NCI-H748 (cell line): Measurements from ENCODE around the gene TM2D3.
A peak's percentile ranks its signal among the peaks of the same experiment; 100 is the strongest.
"Not testable (repeated sequence)": the region's sequence is repeated elsewhere in the genome, so short reads cannot be mapped to it uniquely, and the experiment has no call there.

ENCODE experiments used
- DNase-seq: peaks from one replicate; lab custom pipeline; 2025; ENCODE audit not compliant: unreplicated experiment; lab: John Stamatoyannopoulos, UW

TM2D3 gene

DNA sequence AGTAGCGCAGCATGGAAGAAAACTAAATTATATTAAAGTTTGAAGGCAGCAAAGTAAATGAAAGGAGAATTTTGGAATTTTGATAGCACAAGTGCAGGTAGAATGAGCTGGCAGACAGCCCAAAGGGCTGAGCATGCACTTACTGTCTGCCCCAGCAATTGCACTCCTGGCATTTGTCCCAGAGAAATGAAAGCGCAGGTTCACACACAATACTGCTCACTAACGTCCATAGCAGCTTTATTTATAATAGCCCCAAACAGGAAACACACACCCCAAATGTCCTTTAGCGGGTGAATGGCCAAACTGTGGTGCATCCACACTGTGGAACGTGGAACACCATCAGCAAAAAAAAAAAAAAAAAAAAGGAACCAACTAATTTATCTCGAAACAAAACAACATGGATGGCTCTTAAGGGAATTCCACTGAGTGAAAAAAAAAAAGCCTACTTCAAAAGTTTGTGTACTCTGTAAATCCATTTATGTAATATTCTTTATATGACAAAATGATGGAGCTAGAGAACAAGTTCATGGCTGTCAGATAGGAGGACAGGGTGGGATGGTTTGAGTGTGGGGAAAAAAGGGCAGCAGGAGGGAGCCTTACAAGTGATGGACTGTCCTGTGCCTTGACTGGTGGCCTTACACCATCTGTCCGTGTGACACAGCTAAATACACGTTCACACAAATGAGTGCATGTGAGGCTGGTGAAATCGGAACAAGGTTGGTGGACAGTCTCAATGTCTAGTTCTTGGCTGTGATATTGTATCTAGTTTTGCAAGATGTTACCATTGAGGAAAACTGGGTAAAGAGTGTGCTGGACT lies 6.0 kb upstream of the TM2D3 start:
- peak; percentile 44 for DNase-seq

DNA sequence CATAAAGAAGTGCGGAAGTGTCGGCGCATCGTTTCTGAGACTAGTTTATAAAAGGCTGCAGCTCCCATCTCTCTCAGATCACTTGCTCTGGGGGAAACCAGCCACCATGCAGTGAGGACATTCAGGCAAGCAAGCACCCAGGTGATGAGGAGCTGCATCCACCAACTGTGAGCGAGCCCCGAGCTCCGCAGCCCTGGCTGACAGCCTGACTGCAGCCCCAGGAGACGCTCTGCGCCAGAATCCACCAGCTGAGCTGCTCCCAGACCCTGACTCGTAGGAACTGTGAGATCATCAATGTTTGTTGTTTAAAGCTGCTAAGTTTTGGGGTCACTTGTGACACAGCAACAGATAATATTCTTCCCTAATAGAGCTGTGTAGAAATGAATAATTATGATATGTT lies 5.0 kb upstream of the TM2D3 start:
- no peak for DNase-seq

DNA sequence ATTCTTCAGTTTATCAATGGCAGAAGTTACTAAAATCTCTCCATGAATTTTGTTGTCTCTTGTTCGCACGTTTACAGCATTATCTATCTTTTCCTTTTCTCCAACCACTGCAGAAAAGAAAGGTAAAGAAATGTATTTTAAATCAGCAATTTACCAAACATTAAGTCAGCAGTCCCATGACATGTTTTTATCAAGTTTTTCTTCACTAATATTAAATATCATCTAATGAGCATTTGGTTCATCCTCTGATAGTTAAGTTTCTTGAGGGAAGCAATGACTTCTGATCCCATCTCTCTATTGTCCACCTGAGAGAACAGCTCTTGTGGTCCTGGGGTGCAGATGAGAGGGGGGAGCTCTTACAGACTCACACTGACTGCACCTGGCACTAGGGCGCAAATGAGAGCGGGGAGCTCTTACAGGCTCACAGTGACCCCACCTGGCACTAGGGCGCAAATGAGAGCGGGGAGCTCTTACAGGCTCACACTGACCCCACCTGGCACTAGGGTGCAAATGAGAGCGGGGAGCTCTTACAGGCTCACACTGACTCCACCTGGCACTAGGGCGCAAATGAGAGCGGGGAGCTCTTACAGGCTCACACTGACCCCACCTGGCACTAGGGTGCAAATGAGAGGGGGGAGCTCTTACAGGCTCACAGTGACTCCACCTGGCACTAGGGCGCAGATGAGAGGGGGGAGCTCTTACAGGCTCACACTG lies 2.6 kb upstream of the TM2D3 start:
- DNase-seq: not testable (repeated sequence)

DNA sequence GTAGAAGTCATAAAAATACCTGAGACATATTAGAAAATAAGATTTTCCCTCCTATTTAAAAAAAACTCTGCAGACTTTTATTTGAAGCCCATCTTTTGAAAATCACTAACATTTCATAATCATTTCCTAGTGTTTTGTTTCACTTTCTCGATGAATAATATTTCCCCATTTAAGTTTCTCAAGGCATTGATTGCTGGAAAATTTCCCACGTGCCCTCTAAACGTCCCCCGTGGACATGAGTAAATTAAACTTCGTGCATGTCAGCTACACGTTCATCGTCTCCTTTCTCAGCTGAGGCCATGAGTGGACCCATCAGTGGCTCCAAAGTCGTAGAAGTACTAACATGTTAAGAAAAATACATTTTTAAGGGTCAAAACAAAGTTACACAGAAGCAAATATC lies 2.0 kb upstream of the TM2D3 start:
- DNase-seq: no peak

DNA sequence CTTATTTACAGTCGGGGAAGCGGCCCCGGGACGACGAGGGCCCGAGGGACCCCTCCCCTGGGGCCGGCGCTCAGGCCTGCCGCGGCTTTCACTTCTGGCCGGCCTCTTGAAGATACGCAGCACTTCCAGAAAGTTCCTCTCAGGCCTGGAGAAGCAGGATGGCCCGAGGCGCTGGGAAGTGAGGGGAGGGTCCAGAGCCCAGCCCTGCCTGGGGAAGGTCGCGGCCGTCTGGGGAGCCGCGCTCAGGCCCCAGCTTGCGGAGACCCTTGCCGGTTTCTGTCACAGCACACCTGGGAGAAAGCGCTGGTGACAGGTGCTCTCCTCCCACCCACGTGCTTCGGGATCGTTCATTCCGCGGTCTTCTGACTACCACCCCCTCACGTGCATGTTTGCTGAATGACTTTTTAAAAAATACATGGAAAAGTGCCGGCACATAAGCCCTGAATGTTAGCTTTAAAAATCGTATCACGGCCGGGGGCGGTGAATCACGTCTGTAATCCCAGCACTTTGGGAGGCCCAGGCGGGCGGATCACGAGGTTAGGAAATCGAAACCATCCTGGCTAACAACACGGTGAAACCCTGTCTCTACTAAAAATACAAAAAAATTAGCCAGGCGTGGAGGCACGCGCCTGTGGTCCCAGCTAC lies 727 bp upstream of the TM2D3 start:
- DNase-seq: peak; percentile 36

DNA sequence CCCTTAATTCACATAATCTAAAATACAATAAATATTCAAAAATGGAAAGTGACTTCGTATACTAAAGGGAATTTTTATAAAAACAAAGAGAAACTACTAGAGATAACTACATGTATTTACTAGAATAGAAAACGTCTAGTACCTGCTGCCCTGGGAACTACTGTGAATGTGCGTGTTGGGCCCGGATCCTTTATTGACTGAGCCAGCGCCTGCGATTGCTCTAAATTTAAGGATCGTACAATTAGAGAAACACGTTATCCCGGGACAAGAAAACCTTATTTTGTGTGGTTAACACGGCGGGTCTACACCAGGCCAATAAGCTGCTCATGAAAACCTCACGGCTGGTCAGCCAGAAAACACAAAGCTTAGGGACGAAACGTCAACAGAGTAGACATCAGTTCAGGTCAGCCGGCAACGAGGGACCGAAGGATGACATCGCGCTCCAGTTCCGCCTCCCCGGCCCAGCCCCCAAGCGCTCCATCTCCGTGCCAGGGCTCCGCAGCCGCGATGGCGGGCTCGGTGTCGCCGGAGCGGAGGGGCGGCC lies 555 bp downstream of the TM2D3 start:
- DNase-seq: peak; percentile 62

DNA sequence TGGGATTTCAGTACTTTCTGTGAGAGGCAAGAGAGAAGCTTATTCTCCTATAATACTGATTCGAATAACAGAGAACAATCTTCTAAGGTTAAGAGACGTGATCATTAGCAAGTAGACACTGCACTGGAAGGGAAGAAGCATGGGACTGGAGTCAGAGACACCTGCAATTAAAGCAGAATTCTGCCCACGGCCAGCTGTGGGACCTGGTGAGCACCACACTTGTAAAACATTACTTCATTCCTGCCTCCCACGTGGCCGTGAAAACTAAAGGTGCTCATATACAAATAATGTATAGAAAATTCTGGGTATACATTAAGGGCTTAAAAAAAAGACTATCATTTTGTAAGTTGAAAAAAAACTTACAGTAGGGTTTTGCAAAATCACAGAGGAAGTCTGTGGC lies 2.0 kb downstream of the TM2D3 start:
- no peak for DNase-seq

DNA sequence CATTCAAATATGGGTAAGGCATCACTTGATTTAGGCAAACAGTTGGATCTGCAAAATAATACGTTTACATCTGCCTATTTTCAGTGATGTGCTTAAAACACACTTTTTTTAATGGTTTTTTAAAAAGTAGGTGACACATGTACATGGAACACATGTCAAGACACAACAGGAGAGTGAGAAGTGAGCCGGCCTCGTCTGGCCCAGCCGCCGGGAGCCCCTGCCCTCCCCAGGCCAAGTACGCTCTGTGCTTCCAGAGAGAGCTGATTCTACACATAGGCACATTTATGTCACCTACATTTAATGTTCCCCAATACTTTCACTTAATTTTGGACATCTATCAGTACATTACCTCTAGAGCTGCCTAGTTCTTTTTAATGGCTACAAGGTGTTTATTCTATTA lies 3.8 kb downstream of the TM2D3 start:
- no peak for DNase-seq

DNA sequence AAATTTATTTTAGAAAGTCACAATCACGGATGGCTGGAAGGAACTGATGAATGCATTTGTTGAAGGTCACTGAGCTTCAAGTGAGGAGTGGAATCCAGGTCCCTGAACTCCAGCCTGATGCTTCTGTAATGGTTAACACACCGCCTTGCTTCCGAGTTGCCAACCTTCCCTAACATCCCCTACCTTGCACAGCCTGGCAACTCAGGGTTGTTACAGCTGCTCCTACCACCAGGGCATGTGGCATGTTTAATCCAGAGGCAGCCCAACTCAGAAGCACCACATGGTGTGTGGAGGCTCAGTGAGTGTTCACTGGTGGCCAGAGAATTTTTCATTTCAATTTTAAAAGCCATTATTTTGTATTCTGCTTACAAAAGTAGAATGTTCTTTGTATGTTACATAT lies 4.9 kb downstream of the TM2D3 start:
- no peak for DNase-seq

DNA sequence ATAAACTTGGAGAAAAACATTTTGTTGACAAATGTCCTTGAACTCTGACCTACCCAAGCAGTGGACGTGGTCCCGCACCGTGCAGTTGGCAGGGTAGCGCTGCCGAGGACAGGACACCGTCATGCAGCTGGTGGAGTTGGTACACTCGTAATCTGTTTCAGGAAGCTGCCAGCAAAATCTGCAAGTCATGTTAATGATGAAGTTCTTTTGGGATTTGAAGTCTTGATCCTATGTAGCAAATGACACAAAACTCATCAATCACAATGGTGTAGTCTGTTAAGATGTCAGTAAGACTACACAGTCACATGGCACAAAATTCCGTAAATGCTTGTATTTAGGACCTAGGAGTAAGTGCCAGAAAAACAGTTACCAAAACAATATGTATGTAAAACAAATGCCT lies 5.5 kb downstream of the TM2D3 start:
- DNase-seq: no peak

DNA sequence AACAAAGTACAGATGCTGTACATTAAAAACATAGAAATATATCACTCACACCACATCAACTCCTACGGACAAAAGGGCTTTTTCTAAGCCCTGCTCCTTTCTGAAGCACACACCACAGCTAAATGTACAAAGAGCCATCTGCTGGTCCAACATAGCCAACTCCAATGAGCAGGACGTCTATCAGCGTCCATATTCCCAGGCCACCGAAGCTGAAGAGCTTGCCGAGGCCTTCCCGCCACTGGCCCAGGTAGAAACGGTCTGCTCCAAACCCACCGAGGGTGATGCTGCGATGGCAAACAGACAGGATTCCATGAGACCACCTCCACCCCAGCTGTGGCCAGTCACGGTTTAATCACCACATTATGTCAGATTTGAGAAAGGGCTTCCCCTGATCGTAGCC lies 9.8 kb downstream of the TM2D3 start:
- DNase-seq: no peak

DNA sequence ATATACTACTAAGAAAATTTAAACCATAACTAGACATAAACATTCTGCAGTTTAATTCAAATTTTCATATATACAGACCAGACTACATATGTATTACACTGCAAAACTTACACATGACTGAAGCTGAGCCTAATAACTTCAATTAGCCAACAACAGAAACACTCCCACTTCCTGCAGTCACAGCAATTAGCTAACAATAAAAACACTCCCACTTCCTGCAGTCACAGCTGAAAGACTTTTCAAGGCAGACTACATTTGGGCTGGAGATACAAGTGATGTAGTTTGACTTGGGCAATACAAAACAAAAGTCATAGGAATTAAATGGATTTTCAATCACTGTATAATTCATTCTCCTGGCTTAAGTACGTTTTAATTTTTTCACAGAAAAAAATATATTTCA lies 10.3 kb downstream of the TM2D3 start:
- DNase-seq: peak; percentile 18

DNA sequence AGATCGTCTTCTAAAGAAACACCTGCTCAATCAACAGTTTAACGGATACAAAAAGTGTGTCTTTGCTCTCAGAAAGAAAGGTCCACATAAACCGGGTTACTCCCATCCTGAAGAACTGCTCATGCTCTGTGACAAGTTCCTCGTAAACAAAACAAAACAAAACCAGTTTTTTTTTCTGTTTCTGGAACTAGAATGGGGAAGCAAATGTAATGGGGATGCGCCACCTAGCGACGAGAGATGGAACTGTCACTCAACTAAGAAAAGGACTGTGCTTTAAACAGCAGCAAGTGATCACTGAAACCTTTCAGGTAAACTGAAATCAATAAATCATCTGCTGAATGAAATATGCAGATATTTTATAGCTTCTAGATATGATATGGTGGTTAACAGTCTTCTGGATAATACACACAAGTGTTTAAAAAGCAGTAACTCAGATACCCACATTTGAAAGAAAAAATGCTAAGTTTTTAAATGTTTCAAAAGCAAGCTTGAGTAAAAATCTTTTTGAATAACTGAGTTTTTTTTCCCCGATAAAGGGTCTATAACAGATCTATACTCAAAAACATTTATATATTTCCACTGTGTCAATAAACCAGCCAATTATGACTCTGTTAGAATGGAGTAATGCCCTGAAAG lies 10.9 kb downstream of the TM2D3 start:
- DNase-seq: peak; percentile 48

DNA sequence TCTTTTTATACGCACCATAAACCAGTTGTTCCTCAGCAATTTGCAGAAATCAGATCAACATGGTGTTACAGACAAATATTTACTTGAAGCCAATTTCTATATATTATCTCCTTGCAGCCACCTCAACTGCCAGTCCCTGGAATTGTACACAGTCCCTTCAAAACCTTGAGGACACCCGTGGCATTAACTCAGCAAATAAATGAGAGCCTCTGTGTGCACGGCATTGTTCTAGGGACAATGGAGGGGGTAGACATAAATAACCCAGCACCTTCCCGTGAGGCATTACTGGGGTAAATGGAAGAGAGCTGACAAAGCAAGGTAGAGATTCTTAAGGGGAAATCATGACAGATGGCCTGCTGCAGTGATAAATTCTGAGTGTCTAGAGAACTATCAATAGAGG lies 12.5 kb downstream of the TM2D3 start:
- DNase-seq: peak; percentile 9

DNA sequence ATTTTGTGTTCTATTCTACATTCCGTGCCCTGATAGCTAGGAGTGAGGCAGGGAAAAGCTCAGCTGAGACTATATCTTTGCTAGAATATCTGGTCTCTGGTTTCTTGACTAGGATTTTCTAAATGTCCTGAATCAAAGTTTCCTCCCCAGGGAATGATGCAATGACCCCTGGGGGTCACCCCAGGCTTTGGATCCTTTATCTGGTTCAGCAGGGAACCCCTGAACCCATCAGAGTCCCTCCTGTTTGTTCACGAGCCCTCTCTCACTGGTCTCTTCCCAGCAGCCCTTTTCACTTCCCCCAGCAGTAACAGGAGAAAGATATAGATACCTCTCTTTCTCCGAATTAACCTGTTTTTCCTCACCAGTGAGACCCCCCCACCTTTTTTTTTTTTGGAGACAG lies 14.3 kb downstream of the TM2D3 start:
- no peak for DNase-seq

DNA sequence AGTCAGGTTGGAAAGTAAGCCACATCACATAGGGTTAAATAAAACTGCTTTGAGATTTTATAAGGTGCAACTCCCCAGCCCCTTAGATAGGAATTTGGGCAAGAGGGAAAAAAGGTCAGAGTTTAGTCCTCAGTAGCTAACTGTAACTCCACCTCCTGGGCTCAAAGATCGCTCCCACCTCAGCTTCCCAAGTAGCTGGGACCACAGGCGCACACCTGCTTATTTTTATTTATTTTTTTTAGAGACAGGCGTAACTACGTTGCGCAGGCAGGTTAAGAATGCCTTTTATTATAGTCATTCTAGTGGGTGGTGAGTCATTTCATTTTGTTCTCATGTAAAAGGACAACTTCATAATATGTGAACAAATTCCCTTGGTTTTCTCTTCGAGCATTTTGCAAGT lies 14.7 kb downstream of the TM2D3 start:
- no peak for DNase-seq

DNA sequence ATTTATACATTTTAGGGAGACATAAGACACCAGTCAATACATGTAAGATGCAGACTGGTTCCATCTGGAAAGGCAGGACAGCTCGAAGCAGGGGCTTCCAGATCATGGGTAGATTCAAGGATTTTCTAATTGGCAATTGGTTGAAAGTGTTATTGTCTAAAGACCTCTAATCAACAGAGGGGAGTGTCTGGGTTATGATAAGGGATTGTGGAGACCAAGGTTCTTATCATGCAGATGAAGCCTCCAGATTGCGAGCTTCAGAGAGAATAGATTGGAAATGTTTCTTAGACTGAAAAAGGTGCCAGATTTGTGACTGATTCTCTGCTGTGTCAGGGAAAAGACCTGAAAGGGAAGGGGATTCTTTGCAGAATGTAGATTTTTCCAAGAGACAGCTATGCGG lies 15.1 kb downstream of the TM2D3 start:
- DNase-seq: no peak

DNA sequence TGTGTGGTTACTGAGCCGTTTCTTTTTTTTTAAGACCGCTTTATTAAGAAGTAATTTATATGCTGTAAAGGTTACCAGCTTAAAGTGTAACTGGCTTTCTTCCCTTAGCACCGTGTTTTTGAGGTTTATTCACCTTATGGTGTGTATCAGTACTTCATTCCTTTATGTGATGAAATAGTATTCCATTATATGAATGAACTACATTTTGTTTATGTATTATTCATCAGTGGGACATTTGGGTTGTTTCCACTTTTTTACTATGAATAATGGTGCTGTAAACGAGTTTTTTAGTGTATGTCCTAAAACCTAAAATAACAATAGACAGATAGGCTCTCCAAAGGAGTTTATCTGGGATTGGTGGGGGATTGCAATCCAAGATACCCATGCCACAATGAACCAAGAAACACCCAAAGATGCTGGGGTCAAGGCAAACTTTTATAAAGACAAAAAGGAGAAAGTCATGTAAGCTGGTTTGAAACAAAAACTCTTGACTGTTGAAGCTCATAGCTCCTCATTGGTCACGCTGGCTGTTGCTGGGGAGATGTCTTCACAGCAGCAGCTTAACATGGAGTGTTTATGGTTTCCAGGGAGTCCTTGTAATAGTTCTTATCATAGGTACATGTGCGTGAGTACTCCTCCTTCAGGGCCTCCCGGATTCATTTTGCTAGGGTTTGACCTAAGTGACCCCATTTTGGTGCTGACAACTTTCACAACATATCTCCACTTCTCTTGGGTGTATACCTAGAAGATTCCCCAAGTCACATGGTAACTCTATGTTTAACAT lies 16.0 kb downstream of the TM2D3 start:
- DNase-seq: no peak

DNA sequence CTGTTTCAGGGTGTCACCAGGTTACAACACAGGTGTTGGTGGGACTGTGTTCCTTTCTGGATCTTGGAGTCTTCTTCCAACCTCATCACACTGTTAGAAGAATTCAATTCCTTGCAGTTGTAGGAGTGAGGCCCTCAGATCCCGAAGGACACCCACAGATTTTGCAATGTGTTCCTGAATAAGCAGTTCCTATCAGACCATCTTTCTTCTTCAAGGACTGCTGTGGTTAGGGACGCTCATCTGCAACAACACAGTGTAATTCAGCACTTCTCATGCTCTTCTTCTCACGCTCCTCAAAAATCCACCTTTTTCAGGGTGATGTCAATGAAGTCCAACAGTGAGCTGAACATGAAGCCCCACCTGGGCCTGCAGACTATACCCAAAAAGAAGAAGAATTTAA lies 18.8 kb downstream of the TM2D3 start:
- no peak for DNase-seq

DNA sequence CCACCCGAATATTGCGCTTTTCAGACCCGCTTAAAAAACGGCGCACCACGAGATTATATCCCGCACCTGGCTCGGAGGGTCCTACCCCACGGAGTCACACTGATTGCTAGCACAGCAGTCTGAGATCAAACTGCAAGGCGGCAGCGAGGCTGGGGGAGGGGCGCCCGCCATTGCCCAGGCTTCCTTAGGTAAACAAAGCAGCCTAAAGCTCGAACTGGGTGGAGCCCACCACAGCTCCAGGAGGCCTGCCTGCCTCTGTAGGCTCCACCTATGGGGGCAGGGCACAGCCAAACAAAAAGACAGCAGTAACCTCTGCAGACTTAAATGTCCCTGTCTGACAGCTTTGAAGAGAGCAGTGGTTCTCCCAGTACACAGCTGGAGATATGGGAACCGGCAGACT lies 25.5 kb downstream of the TM2D3 start:
- DNase-seq: not testable (repeated sequence)

DNA sequence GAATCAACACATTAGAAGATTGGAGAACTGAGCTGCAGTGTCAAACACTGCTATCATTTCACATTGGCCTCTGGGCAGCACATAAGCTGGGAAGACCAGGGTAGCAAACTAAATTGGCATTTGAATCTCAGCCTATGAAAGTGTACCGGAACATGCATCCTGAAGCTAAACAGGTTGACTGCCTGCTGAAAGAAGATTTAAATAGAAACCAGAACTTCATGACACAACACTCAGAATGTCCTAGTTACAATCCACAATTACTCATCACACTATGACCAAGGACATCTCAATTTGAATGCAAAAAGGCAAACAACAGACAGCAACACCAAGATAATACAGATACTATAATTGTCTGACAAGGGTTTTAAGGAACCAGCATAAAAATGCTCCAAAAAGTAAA lies 26.2 kb downstream of the TM2D3 start:
- DNase-seq: no peak
